ENCODE measurements around the gene MGAT5. TPM values are rescaled to one million over a fixed set of nuclear protein-coding genes. Genes with fewer than 3 reads are reported as not detected.

MGAT5 gene
- total RNA-seq, 4 donors from 2014 or later = 28.3 to 52.3 (median 40.4) TPM

- TF ChIP-seq, protein P1, sequence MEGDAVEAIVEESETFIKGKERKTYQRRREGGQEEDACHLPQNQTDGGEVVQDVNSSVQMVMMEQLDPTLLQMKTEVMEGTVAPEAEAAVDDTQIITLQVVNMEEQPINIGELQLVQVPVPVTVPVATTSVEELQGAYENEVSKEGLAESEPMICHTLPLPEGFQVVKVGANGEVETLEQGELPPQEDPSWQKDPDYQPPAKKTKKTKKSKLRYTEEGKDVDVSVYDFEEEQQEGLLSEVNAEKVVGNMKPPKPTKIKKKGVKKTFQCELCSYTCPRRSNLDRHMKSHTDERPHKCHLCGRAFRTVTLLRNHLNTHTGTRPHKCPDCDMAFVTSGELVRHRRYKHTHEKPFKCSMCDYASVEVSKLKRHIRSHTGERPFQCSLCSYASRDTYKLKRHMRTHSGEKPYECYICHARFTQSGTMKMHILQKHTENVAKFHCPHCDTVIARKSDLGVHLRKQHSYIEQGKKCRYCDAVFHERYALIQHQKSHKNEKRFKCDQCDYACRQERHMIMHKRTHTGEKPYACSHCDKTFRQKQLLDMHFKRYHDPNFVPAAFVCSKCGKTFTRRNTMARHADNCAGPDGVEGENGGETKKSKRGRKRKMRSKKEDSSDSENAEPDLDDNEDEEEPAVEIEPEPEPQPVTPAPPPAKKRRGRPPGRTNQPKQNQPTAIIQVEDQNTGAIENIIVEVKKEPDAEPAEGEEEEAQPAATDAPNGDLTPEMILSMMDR (IDR thresholded peaks at IDR 0.05) = no peak
- DNase-seq (ENCODE audit: low spot score) (no peak), ATAC-seq (ENCODE audit: low FRiP score) (no peak)
These were observed 2.9 kb upstream of the MGAT5 start for GRCh38 chr2:134250840-134251461.

- ATAC-seq (ENCODE audit: low FRiP score) = no peak
- TF ChIP-seq, protein P1 (IDR thresholded peaks at IDR 0.05) = no peak
- DNase-seq (ENCODE audit: low spot score) = no peak
These were observed 1.7 kb upstream of the MGAT5 start for GRCh38 chr2:134252092-134252750.

- no peak for DNase-seq (ENCODE audit: low spot score)
- TF ChIP-seq, protein P1 (IDR thresholded peaks at IDR 0.05) = no peak
- ATAC-seq (ENCODE audit: low FRiP score) = no peak
These were observed 661 bp upstream of the MGAT5 start for GRCh38 chr2:134253117-134253704.

- ATAC-seq (ENCODE audit: low FRiP score) (no peak), DNase-seq (ENCODE audit: low spot score) (no peak)
- TF ChIP-seq, protein P1 (IDR thresholded peaks at IDR 0.05) = no peak
These were observed 952 bp downstream of the MGAT5 start for GRCh38 chr2:134254824-134255223.

GRCh38 chr2:134256956-134257355 lies 3.1 kb downstream of the MGAT5 start:
- TF ChIP-seq, protein P1 (IDR thresholded peaks at IDR 0.05) = no peak
- DNase-seq (ENCODE audit: low spot score) = no peak
- ATAC-seq (ENCODE audit: low FRiP score) = no peak

- TF ChIP-seq, protein P1 (IDR thresholded peaks at IDR 0.05) = no peak
- DNase-seq (ENCODE audit: low spot score) = no peak
These were observed 3.6 kb downstream of the MGAT5 start for GRCh38 chr2:134257509-134257908.

More at GRCh38 chr2:134257509-134257908, 3.6 kb downstream of the MGAT5 start:
- ATAC-seq (ENCODE audit: low FRiP score) = no peak
